Ectodermal cell (in vitro differentiated cells): ENCODE data around the gene NPAS1.
A peak's percentile ranks its signal among the peaks of the same experiment; 100 is the strongest.

Experiments used
- H3K27ac ChIP-seq: 2 replicates; pipeline ENCODE4 v1.7.0; 2013; ENCODE audit warnings: mild to moderate bottlenecking, low read depth, low read length; ENCODE audit not compliant: insufficient read depth, poor library complexity, severe bottlenecking
- H3K27me3 ChIP-seq: 2 replicates; pipeline ENCODE4 v1.7.0; 2013; ENCODE audit warnings: mild to moderate bottlenecking, low read length; ENCODE audit not compliant: insufficient read depth, control insufficient read depth, poor library complexity, severe bottlenecking
- H3K36me3 ChIP-seq: one replicate; pipeline ENCODE4 v1.7.0; 2013; ENCODE audit warnings: low read length; ENCODE audit not compliant: control insufficient read depth, insufficient read depth
- H3K4me1 ChIP-seq: one replicate; pipeline ENCODE4 v1.7.0; 2013; ENCODE audit warnings: low read length; ENCODE audit not compliant: control insufficient read depth, insufficient read depth
- H3K4me3 ChIP-seq: 2 replicates; pipeline ENCODE4 v1.7.0; 2013; ENCODE audit warnings: low read depth, low read length, control low read depth; ENCODE audit not compliant: insufficient read depth
- H3K9me3 ChIP-seq: 2 replicates; pipeline ENCODE4 v1.7.0; 2013; ENCODE audit warnings: mild to moderate bottlenecking, low read length, moderate library complexity; ENCODE audit not compliant: control insufficient read depth
- WGBS, 2 experiments: methylation state at CpG; one replicate each; pipeline ENCODE4 v1.1.7; 2013; ENCODE audit warnings: missing lambda C conversion rate in 2 of 2; 5-methylcytosine and 5-hydroxymethylcytosine counted together

Gene NPAS1

DNA sequence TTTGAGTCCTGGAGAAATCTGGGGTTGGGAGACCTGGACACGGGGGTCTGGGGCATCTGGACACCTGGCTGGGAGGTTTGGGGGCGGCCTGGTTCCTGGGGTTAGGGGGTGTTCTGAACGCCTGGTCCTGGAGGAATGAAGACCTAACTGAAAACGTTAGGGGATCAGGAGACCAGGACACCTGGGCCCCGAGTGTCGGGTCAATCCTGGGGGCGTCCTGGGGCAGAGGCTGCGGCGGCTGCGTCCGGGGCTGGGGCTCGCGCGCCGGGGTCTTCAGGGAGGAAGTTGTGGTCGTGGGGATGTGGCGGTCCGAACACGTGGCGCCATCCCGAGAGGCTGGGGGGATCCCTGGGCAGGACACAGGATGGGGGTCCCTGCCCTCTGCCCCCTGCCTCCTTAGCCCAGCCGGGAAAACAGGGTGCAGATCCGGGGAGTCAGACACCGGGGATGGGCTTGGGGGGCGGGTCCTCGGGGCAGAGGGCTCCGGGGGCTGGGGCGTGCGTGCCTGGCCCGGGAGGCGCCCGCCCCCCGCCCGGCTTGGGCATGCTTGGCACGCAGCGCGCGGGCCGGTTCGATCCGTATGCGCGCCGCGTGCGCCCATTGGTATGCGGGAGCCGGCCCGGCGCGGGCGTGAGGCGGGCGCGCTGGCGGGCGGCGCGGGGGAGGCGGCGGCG, 632 bp downstream of the NPAS1 start:
- 4% methylated on average over 62 of the region's 62 CpGs for WGBS, 2 experiments
- peak overlapping the region; percentile 25 for H3K4me3 ChIP-seq
- H3K4me1 ChIP-seq = peaks cover 6% of the 10 kb centered on the region
- no peaks in the 10 kb centered on the region for H3K36me3 ChIP-seq
- H3K27me3 ChIP-seq = peaks cover 69% of the 10 kb centered on the region
- H3K27ac ChIP-seq = no peak overlapping the region
- no peaks in the 10 kb centered on the region for H3K9me3 ChIP-seq

DNA sequence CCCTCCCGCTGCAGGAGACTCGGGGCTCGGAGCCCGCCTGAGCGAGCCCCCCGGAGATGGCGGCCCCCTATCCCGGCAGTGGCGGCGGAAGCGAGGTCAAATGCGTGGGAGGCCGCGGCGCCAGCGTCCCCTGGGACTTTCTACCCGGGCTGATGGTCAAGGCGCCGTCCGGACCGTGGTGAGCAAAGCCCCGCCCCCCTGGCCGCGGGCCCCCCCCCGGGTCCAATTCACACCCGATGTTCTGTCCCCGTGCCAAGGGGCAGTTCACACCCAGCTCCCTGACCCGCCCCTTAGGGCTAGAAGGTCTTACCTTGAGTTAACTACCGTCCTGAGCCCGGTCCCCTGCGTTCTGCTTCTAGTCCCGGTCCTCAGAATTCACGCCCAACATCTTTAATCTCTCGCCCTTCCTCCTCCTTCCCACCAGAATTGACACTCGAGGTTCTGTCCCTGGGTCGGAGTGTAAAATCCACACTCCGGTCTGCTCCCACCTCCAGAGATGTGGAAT, 1.4 kb downstream of the NPAS1 start:
- Histone ChIP-seq H3K4me1 (peaks cover 6% of the 10 kb centered on the region), H3K36me3 (no peaks in the 10 kb centered on the region), H3K27ac (no peak overlapping the region), H3K4me3 (peak overlapping the region; percentile 13), H3K9me3 (no peaks in the 10 kb centered on the region), H3K27me3 (peaks cover 76% of the 10 kb centered on the region)
- WGBS, 2 experiments = 3% methylated on average over 37 of the region's 37 CpGs

DNA sequence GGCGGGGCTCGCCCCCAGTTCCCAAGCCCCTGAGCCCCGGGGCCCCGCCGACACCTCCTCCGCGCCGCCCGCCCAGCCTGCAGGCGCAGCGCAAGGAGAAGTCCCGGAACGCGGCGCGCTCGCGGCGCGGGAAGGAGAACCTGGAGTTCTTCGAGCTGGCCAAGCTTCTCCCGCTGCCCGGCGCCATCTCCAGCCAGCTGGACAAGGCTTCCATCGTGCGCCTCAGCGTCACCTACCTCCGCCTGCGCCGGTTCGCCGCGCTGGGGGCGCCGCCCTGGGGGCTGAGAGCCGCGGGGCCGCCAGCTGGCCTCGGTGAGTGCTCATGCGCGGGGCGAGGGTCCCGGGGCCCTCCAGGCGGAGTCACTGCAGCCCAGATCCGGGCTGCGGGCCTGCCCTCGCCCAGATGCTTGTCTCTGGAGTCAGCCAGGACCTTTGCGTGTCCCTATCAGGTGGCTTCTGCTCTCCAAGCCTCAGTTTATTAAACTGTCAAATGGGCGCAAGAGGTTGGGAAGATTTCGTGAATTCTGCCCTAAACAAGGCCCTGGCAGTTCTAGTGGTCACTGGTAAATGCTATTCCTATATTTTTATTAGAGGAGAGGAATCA, 2.0 kb downstream of the NPAS1 start:
- 5% methylated on average over 50 of the region's 50 CpGs for WGBS, 2 experiments
- Histone ChIP-seq H3K4me1 (peaks cover 6% of the 10 kb centered on the region), H3K27ac (no peak overlapping the region), H3K27me3 (peaks cover 82% of the 10 kb centered on the region), H3K36me3 (no peaks in the 10 kb centered on the region), H3K9me3 (no peaks in the 10 kb centered on the region), H3K4me3 (no peak overlapping the region)

DNA sequence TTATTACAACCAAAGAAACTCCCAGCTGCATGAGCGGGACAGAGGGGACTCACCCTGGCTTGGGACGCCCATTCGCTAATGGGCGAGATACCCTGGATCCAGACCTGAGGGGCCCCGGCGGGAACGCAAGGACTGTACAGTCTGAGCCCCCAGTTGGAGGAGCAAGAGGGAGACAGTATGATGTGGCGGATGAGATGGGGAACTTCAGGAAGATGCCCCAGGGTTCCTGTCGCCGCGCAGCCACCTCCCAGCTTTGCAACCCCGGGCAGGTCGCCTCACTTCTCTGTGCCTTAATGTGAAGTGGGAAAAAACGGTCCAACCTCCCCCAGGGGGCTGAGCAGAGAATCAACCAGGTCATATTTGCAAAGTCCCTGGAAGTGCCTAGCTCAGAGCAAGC, 2.5 kb downstream of the NPAS1 start:
- Histone ChIP-seq H3K4me1 (peaks cover 6% of the 10 kb centered on the region), H3K27ac (no peak overlapping the region), H3K36me3 (no peaks in the 10 kb centered on the region), H3K27me3 (peaks cover 87% of the 10 kb centered on the region), H3K9me3 (no peaks in the 10 kb centered on the region), H3K4me3 (no peak overlapping the region)
- WGBS, 2 experiments = 52 to 55% methylated on average over 14 of the region's 14 CpGs

DNA sequence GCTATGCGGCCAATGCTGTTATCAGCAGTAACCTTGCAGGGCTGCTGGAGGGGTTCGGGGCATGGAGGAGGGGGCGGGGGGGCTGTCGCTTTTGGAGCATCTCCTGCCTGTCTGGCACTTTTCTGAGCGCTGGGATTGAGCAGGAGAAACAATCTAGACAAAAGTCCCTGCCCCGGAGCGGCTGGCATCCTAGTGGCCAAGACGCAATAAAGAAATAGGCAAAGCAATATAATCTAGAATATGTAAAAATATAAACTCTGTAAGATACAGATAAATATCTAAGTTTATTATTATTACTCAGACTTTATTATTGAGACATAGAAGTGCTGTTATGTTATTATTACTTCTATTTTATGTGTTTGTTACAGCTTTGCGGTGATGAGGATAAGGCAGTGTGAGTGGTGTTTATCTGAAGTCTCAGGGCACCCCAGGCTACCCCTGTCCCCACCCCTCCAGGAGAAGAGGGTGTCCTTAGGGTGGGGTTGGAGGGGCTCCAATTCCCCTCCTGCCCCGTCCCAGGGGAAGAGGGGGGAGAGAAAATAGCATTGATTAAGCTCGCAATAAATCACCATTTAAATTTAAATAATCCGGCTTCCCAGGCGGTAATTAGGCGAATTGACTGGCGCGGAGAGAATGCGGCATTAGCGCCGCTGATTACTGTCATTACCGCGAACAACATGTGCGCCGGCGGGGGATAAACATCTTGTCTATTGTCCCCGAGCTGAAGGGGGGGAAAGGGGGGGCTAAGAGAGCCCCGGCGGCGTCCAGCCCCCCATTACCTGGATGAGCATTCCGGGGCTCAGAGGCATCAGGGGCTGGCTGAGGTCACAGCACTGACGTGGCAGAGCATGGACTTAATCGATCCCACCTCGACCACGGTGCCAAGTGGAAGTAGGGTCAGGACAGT, 3.2 kb downstream of the NPAS1 start:
- Histone ChIP-seq H3K27ac (no peak overlapping the region), H3K27me3 (peaks cover 93% of the 10 kb centered on the region), H3K36me3 (no peaks in the 10 kb centered on the region), H3K9me3 (no peaks in the 10 kb centered on the region), H3K4me1 (peaks cover 8% of the 10 kb centered on the region), H3K4me3 (no peak overlapping the region)
- 10 to 12% methylated on average over 31 to 32 of the region's 33 CpGs for WGBS, 2 experiments

DNA sequence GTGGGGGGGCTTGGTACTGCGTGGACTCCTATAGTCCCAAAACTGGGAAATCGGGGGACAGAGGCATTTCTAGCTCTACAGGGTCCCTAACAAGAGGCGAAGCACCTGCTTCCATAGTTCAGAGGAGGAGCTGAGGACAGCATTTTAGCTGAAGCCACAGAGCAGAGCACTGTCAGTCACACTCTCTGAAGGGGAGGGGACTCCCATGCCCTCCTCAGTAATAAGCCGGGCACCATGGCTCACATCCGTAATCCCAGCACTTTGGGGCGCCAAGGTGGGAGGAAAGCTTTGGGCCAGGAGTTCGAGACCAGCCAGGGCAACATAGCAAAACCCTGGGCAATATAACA, 3.8 kb downstream of the NPAS1 start:
- no peaks in the 10 kb centered on the region for H3K9me3 ChIP-seq
- H3K36me3 ChIP-seq = no peaks in the 10 kb centered on the region
- 38 to 40% methylated on average over 7 of the region's 7 CpGs for WGBS, 2 experiments
- no peak overlapping the region for H3K4me3 ChIP-seq
- H3K4me1 ChIP-seq = peaks cover 14% of the 10 kb centered on the region
- H3K27ac ChIP-seq = no peak overlapping the region
- H3K27me3 ChIP-seq = peaks cover 95% of the 10 kb centered on the region

DNA sequence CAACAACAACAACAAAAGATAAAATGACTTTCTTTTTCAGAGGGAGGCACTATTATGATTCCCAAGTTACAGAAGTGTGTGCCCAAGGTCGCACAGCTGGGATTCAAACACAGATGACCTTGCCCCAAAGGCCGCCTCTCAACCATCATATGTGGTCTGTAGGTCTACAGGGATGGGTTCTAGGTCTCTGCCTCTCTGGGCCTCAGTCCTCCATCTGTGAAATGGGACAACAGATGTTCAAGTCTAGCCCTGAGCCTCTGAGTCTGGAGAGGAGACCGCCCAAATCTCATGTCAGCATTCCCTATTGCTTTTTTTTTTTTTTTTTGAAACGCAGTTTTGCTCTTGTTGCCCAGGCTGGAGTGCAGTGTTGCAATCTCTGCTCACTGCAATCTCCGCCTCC, 4.9 kb downstream of the NPAS1 start:
- Histone ChIP-seq H3K4me3 (no peak overlapping the region), H3K4me1 (peaks cover 15% of the 10 kb centered on the region), H3K27me3 (peaks cover 89% of the 10 kb centered on the region), H3K9me3 (no peaks in the 10 kb centered on the region), H3K36me3 (no peaks in the 10 kb centered on the region), H3K27ac (no peak overlapping the region)
- whole genome bisulfite sequencing, 2 experiments = 79 to 82% methylated on average over 5 of the region's 5 CpGs

DNA sequence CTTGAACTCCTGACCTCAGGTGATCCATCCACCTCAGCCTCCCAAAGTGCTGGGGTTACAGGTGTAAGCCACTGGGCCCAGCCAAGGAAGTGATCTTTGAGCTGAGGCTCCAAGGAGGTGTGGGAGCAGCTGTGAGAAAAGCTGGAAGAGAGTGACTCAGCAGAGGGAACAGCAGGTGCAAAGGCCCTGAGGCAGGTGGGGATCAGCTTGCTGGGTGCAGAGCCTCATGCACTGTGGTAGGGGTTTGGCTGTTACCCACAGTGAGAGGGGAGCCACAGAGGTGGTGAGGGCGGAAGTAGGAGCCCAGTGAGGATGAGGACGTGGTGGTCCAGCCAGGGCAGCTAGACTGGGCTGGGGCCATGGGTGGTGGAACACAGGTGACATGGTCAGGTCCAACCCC, 6.5 kb downstream of the NPAS1 start:
- Histone ChIP-seq H3K4me1 (peaks cover 11% of the 10 kb centered on the region), H3K27me3 (peaks cover 73% of the 10 kb centered on the region), H3K9me3 (no peaks in the 10 kb centered on the region), H3K27ac (no peak overlapping the region), H3K4me3 (no peak overlapping the region), H3K36me3 (no peaks in the 10 kb centered on the region)
- WGBS, 2 experiments = 88 to 93% methylated on average over 2 of the region's 2 CpGs

DNA sequence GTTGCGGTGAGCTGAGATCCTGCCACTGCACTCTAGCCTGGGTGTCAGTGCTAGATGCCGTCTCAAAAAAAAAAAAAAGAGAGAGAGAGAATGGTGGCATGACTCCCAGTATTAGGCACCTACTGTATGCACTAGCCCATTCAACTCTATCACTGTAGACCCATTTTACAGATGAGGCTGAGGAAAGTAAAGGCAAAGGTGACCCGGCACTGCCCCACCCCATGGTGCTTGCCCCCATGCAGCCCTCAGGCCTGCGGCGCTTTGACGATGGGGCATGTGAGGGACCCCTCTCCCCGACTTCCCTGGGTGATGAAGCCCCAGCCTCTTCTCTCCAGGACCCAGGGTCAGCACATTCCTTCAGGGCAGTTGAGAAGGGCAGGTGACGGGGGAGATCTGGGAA, 7.3 kb downstream of the NPAS1 start:
- H3K27me3 ChIP-seq = peaks cover 68% of the 10 kb centered on the region
- no peaks in the 10 kb centered on the region for H3K9me3 ChIP-seq
- 91 to 93% methylated on average over 8 of the region's 8 CpGs for WGBS, 2 experiments
- H3K4me1 ChIP-seq = peaks cover 9% of the 10 kb centered on the region
- no peak overlapping the region for H3K4me3 ChIP-seq
- no peaks in the 10 kb centered on the region for H3K36me3 ChIP-seq
- H3K27ac ChIP-seq = no peak overlapping the region

DNA sequence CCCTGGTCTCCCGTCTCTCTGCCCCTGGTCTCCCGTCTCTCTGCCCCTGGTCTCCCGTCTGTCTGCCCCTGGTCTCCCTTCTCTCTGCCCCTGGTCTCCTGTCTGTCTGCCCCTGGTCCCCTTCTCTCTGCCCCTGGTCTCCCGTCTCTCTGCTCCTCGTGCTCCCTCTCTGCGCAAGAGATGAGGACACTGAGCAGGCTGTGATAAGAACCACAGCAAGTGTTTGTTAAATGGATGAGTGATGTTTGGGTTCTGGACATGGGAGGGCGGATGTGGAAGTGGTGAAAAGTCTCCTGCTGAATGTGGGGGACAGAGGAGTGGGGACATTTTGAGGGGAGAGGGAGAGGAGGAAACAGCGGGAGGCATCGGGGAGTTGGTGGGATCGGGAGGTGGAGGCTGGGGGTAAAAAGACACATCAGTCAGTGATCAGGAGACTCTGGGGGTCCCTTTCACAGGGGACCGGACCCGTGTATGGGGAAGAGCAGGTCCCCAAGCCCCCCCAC, 8.0 kb downstream of the NPAS1 start:
- Histone ChIP-seq H3K9me3 (no peaks in the 10 kb centered on the region), H3K27me3 (peaks cover 63% of the 10 kb centered on the region), H3K4me3 (no peak overlapping the region), H3K4me1 (peaks cover 9% of the 10 kb centered on the region), H3K36me3 (no peaks in the 10 kb centered on the region), H3K27ac (no peak overlapping the region)
- 66 to 68% methylated on average over 10 to 12 of the region's 12 CpGs for WGBS, 2 experiments
